ENCODE data around the gene M1AP.

M1AP gene

GRCh38 chr2:74515981-74516633 is 132.0 kb downstream of the M1AP start:
- Histone ChIP-seq H3K4me3 (ENCODE audit: low read depth, low read length) (no peak overlapping the region), H3K4me1 (peaks cover 4% of the 10 kb centered on the region), H3K27me3 (no peaks in the 10 kb centered on the region), H3K36me3 (peaks cover 54% of the 10 kb centered on the region), H3K9me3 (no peaks in the 10 kb centered on the region; the same call in 1 of the 2 replicates)
- no peak for TF ChIP-seq CTCF (IDR thresholded peaks at IDR 0.05; ENCODE audit: low read depth, low read length)
- no peak for DNase-seq

- Histone ChIP-seq H3K4me1 (peaks cover 4% of the 10 kb centered on the region), H3K4me3 (ENCODE audit: low read depth, low read length) (peak overlapping the region; percentile 74), H3K9me3 (no peaks in the 10 kb centered on the region; the same call in 1 of the 2 replicates), H3K27me3 (no peaks in the 10 kb centered on the region), H3K36me3 (peaks cover 54% of the 10 kb centered on the region)
- TF ChIP-seq CTCF (IDR thresholded peaks at IDR 0.05; ENCODE audit: low read depth, low read length), result no peak
- DNase-seq, result no peak
These were observed 132.7 kb downstream of the M1AP start for GRCh38 chr2:74515271-74515980.

GRCh38 chr2:74514368-74515270 is 133.5 kb downstream of the M1AP start, which contains the start of gene TLX2:
TLX2 (plus strand) TSS chr2:74514450; CDS start chr2:74514807, 357 bp downstream.
- DNase-seq, result no peak
- Histone ChIP-seq H3K9me3 (no peaks in the 10 kb centered on the region; the same call in 1 of the 2 replicates), H3K4me1 (peaks cover 4% of the 10 kb centered on the region), H3K36me3 (peaks cover 50% of the 10 kb centered on the region), H3K4me3 (ENCODE audit: low read depth, low read length) (peak within 1 kb of the TSS; percentile 74), H3K27me3 (no peaks in the 10 kb centered on the region)
- TF ChIP-seq CTCF (IDR thresholded peaks at IDR 0.05; ENCODE audit: low read depth, low read length), result no peak

GRCh38 chr2:74513605-74514367 is 134.3 kb downstream of the M1AP start:
- peak overlapping the region; percentile 74 for H3K4me3 ChIP-seq (ENCODE audit: low read depth, low read length)
- no peak for TF ChIP-seq CTCF (IDR thresholded peaks at IDR 0.05; ENCODE audit: low read depth, low read length)
- H3K4me1 ChIP-seq, result peaks cover 6% of the 10 kb centered on the region
- peaks cover 42% of the 10 kb centered on the region for H3K36me3 ChIP-seq
- DNase-seq, result peak; percentile 83
- H3K27me3 ChIP-seq, result no peaks in the 10 kb centered on the region
- H3K9me3 ChIP-seq, result no peaks in the 10 kb centered on the region; the same call in 1 of the 2 replicates

- peak; percentile 83 for DNase-seq
- H3K27me3 ChIP-seq, result no peaks in the 10 kb centered on the region
- H3K4me1 ChIP-seq, result peaks cover 11% of the 10 kb centered on the region
- no peak for TF ChIP-seq CTCF (IDR thresholded peaks at IDR 0.05; ENCODE audit: low read depth, low read length)
- peaks cover 33% of the 10 kb centered on the region for H3K36me3 ChIP-seq
- no peaks in the 10 kb centered on the region; the same call in 1 of the 2 replicates for H3K9me3 ChIP-seq
- H3K4me3 ChIP-seq (ENCODE audit: low read depth, low read length), result peak overlapping the region; percentile 74
These were observed 135.2 kb downstream of the M1AP start for GRCh38 chr2:74512744-74513604.

Measured in BE2C (cell line).